K562 (cell line): ENCODE results near the gene ACYP2. TPM values are rescaled to one million over a fixed set of nuclear protein-coding genes. Genes with fewer than 3 reads are reported as not detected.

ENCODE experiments used
- BRD9 ChIP-seq: fragments of 450-650 bp; IDR thresholded peaks from 2 replicates; pipeline ENCODE4 v1.6.1; 2018; ENCODE audit warnings: low read depth; ENCODE audit not compliant: partially characterized antibody
- CBX2 ChIP-seq: fragments of 200-600 bp; sonication (generic); IDR thresholded peaks from one replicate; pipeline ENCODE4 v1.6.1; 2012; ENCODE audit warnings: mild to moderate bottlenecking, low read length, inconsistent platforms; ENCODE audit not compliant: insufficient read depth, poor library complexity, severe bottlenecking
- CBX3 ChIP-seq, 2 experiments: IDR thresholded peaks; 1 replicate in 1 of 2; 2 replicates in 1 of 2; pipeline ENCODE4 v1.6.1; 2012; ENCODE audit warnings: inconsistent platforms in 2 of 2, low read length in 2 of 2, borderline replicate concordance in 1 of 2, control low read depth in 1 of 2
- NCOA2 ChIP-seq, 2 experiments: fragments of 450-650 bp; IDR thresholded peaks; 2 replicates each; pipeline ENCODE4 v1.6.1; 2018; ENCODE audit warnings: mild to moderate bottlenecking in 2 of 2, moderate library complexity in 1 of 2; ENCODE audit not compliant: partially characterized antibody in 2 of 2
- NR2C2 ChIP-seq, 2 experiments: fragments of 200-800 bp in 1 of 2; sonication (Bioruptor generic) in 1 of 2; sonication (generic) in 1 of 2; formaldehyde crosslinking in 1 of 2; IDR thresholded peaks; 2 replicates each; pipeline versions ENCODE4 v1.6.1 to v1.8.0; 2016 to 2022; ENCODE audit warnings: mild to moderate bottlenecking in 1 of 2, missing compliant biosample characterization in 1 of 2, missing genetic modification characterization in 1 of 2, missing genetic modification reagents in 1 of 2
- polyA plus RNA-seq, 8 experiments: library from polyadenylated mRNA; depleted of rRNA in 4 of 8; stranded (reverse) in 5 of 8; unstranded in 3 of 8; fragments of >200 nt; fragmentation: Nextera tagmentation in 2 of 8; fragmentation: Illumina TruSeq in 1 of 8; extraction: Ambion mirVana in 2 of 8; extraction: Trizol in 1 of 8; gene quantifications; 2 replicates each; pipeline versions ENCODE4 v1.2.1 to v1.2.3, GENCODE V29; 2011 to 2014; ENCODE audit warnings: inconsistent platforms in 1 of 8, missing spikeins in 1 of 8
- total RNA-seq, 7 experiments: library from RNA; depleted of rRNA in 6 of 7; stranded (reverse); fragments of >200 nt in 6 of 7; fragmentation: Illumina TruSeq in 2 of 7; extraction: Trizol in 2 of 7; gene quantifications; 2 replicates each; pipeline versions ENCODE4 v1.2.1 to v1.2.3, GENCODE V29; 2011 to 2021; ENCODE audit warnings: low replicate concordance in 1 of 7
- TF ChIP-seq, protein P1 (sequence below), 2 experiments: fragments of 450-650 bp in 1 of 2; sonication (generic) in 1 of 2; formaldehyde crosslinking in 1 of 2; IDR thresholded peaks in 1 of 2; conservative IDR thresholded peaks in 1 of 2; 2 replicates each; pipeline versions ENCODE4 v1.6.1 to v1.8.1; 2016 to 2023; ENCODE audit warnings: mild to moderate bottlenecking in 2 of 2, moderate library complexity in 2 of 2, inconsistent platforms in 1 of 2, missing genetic modification reagents in 1 of 2

ACYP2 gene
- total and polyA plus RNA-seq, 9 of the 15 experiments (the other 6 are each of a cell fraction or from before 2014, with no cell fraction given), result 1.0 to 4.1 (median 2.0) TPM

DNA sequence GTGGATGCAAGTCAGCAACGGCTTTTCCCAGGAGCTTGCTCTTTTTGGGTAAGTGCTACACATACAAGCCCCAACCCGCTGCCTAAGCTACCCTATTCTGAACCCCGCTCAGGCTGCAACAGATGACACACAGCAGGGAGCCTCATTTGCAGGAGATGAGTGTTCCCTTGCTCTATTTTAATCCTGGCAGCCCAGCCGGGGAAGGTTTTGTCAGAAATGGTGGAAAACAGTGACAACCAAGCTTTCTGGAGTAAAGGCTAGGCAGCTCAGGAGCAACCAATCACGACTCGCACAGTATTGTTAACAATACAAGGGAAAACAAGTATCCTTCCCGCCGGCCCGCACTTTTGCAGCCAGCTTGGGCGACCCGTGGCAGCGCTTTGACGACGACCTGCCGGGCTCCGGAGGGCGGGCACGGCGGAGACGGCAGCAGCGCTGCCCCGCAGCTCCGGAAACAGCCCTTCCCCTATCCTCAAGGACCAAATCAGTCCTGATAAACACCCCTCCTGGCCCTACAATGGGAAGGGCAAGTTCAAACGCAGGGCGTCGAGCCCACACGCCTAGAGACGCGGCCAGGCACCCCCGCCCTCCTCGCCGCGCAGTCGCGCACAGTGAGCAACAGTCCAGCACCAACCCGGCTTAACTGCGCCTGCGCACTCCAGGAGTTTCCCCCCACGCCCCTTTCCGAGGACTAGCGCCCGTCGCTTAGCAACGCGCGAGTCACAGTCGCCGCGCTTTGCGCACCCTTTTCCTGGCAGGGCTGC lies 214.9 kb downstream of the ACYP2 start (continued):
- TF ChIP-seq, protein P1, sequence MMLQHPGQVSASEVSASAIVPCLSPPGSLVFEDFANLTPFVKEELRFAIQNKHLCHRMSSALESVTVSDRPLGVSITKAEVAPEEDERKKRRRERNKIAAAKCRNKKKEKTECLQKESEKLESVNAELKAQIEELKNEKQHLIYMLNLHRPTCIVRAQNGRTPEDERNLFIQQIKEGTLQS (IDR thresholded peaks at IDR 0.05), result no peak
- TF ChIP-seq, protein P1 (CRISPR knock-in tag; conservative IDR thresholded peaks at IDR 0.05), result 0 out of 2 replicates have a peak, but pooled peaks have one; percentile 58
- TF ChIP-seq NR2C2 (CRISPR knock-in tag; IDR thresholded peaks at IDR 0.05) (0 out of 2 replicates have a peak, but pooled peaks have one; percentile 31), NR2C2 (tag; IDR thresholded peaks at IDR 0.05) (0 out of 2 replicates have a peak, but pooled peaks have one; percentile 29), BRD9 (no peak), CBX2 (no peak), CBX3 (IDR thresholded peaks at IDR 0.05; ENCODE audit: borderline replicate concordance in 1 of 2, low read length in 2 of 2) (peak in 1 of 2 experiments; percentile 71; a peak in 1 of 3 replicates), NCOA2 (IDR thresholded peaks at IDR 0.05; ENCODE audit: partially characterized antibody in 2 of 2) (no peak)
